Cardiac muscle cell (in vitro differentiated cells and primary cell): ENCODE results near the gene TGM3. TPM values are rescaled to one million over a fixed set of nuclear protein-coding genes. Genes with fewer than 3 reads are reported as not detected.

Experiments used
- DNase-seq, 2 donors: peaks; one replicate each; pipeline versions ENCODE4 v3.0.0 to v3.0.0-alpha.2; 2010 to 2017; ENCODE audit warnings: low read depth in 1 of 2, low spot score in 1 of 2
- H3K27ac ChIP-seq: fragments of 200-600 bp; sonication (generic); 2 replicates; pipeline ENCODE4 v1.5.1; 2016
- H3K27me3 ChIP-seq: fragments of 200-600 bp; sonication (generic); 2 replicates; pipeline ENCODE4 v1.6.0; 2016; ENCODE audit warnings: control low read depth
- H3K36me3 ChIP-seq: fragments of 200-600 bp; sonication (generic); 2 replicates; pipeline ENCODE4 v1.5.1; 2016; ENCODE audit warnings: control low read depth
- H3K4me1 ChIP-seq: fragments of 200-600 bp; sonication (generic); 2 replicates; pipeline ENCODE4 v1.8.1; 2017; ENCODE audit warnings: low read depth, mild to moderate bottlenecking, mixed run types
- H3K4me3 ChIP-seq: fragments of 200-600 bp; sonication (generic); 2 replicates; pipeline ENCODE4 v1.5.1; 2016; ENCODE audit warnings: mild to moderate bottlenecking
- H3K9me3 ChIP-seq: fragments of 200-600 bp; sonication (generic); 2 replicates; pipeline ENCODE4 v1.5.1; 2017; ENCODE audit warnings: low read depth, mild to moderate bottlenecking, control low read depth
- CTCF ChIP-seq: IDR thresholded peaks from 2 replicates; pipeline ENCODE4 v1.5.1; 2012; ENCODE audit warnings: low read depth, mild to moderate bottlenecking, low read length
- polyA plus RNA-seq: library from polyadenylated mRNA; unstranded; fragments of >200 nt; fragmentation: Nextera tagmentation; extraction: Ambion mirVana; gene quantifications from 2 replicates; pipeline ENCODE4 v1.2.1, GENCODE V29; 2016
- total RNA-seq: library from RNA; depleted of rRNA; stranded (reverse); fragments of >200 nt; gene quantifications from 2 replicates; pipeline ENCODE4 v1.2.3, GENCODE V29; 2016

Gene TGM3
- total and polyA plus RNA-seq, 2 experiments from 2014 or later: not detected

DNA sequence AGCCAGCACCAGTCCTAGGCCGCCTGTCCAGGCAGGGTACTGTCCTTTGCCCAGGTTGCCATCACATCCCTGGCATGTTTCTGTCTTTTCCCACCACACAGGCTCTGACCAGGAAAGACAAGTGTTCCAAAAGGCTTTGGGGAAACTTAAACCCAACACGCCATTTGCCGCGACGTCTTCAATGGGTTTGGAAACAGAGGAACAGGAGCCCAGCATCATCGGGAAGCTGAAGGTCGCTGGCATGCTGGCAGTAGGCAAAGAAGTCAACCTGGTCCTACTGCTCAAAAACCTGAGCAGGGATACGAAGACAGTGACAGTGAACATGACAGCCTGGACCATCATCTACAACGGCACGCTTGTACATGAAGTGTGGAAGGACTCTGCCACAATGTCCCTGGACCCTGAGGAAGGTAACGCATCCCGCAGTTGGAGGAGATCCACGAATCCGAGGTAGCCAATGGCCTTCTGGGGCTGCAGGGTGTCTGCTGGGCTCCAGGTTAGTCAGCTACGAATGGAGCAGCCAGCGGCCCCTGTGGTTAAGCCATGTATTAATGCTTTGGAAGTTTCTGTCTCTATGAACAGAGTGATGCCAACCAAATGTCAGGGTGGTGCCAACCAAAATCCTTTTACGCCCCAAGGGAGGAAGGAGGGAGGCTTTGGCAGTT, 36.2 kb downstream of the TGM3 start:
- H3K9me3 ChIP-seq: no peaks in the 10 kb centered on the region
- H3K4me3 ChIP-seq: no peak overlapping the region
- no peak overlapping the region for H3K27ac ChIP-seq
- H3K27me3 ChIP-seq: no peaks in the 10 kb centered on the region
- no peak for DNase-seq
- TF ChIP-seq CTCF: no peak
- H3K4me1 ChIP-seq: no peaks in the 10 kb centered on the region
- H3K36me3 ChIP-seq: no peaks in the 10 kb centered on the region

- Histone ChIP-seq H3K9me3 (no peaks in the 10 kb centered on the region), H3K4me3 (no peak overlapping the region), H3K36me3 (no peaks in the 10 kb centered on the region), H3K27ac (no peak overlapping the region), H3K4me1 (no peaks in the 10 kb centered on the region), H3K27me3 (no peaks in the 10 kb centered on the region)
- TF ChIP-seq CTCF: no peak
- DNase-seq: no peak
Measured at GRCh38 chr20:2332711-2333110, 36.9 kb downstream of the TGM3 start.

GRCh38 chr20:2333821-2334220, 38.0 kb downstream of the TGM3 start:
- Histone ChIP-seq H3K4me1 (no peaks in the 10 kb centered on the region), H3K4me3 (no peak overlapping the region), H3K9me3 (no peaks in the 10 kb centered on the region), H3K27me3 (no peaks in the 10 kb centered on the region), H3K36me3 (no peaks in the 10 kb centered on the region), H3K27ac (no peak overlapping the region)
- no peak for TF ChIP-seq CTCF
- DNase-seq: no peak

DNA sequence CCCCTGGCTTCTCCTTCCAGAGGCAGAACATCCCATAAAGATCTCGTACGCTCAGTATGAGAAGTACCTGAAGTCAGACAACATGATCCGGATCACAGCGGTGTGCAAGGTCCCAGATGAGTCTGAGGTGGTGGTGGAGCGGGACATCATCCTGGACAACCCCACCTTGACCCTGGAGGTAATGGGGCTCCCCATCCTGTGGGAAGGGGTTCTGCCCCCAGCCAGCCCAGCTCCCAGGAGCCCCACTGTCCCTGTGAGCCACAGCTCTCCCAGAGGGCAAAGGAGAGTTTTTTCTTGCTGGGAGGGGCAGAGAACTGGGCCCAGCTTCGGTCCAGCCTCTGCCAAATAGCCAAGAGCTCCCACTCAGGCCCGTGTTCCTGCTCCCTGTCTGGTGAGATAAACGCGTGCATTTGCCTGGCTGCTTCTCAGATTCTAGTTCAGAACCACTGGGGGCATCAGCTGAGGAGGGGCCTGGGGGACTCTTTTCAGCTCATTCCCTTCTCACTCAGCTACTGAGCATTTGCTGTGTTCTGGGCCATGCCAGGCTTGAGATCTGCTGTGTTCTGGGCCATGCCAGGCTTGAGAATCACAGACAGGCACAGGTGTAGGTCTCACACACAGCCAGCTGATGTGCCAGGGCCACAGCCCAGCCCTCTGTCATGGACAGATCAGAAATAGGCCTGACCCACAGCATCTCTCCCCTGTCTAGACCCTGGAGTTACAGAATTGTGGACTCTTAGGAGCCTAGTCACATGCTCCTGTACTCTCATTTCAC, 39.5 kb downstream of the TGM3 start:
- no peaks in the 10 kb centered on the region for H3K9me3 ChIP-seq
- no peaks in the 10 kb centered on the region for H3K4me1 ChIP-seq
- no peaks in the 10 kb centered on the region for H3K36me3 ChIP-seq
- DNase-seq: no peak
- no peak for TF ChIP-seq CTCF
- H3K27ac ChIP-seq: no peak overlapping the region
- H3K4me3 ChIP-seq: no peak overlapping the region
- H3K27me3 ChIP-seq: no peaks in the 10 kb centered on the region

- no peak for DNase-seq
- no peak overlapping the region for H3K4me3 ChIP-seq
- H3K27ac ChIP-seq: no peak overlapping the region
- no peaks in the 10 kb centered on the region for H3K9me3 ChIP-seq
- TF ChIP-seq CTCF: no peak
- no peaks in the 10 kb centered on the region for H3K4me1 ChIP-seq
- H3K36me3 ChIP-seq: no peaks in the 10 kb centered on the region
- no peaks in the 10 kb centered on the region for H3K27me3 ChIP-seq
Measured at GRCh38 chr20:2336471-2336870, 40.7 kb downstream of the TGM3 start.
